NCI-H146 (cell line): ENCODE results near the gene RPL10.

Source experiments
- DNase-seq: peaks from one replicate; lab custom pipeline; 2025; lab: John Stamatoyannopoulos, UW

Gene RPL10

DNA sequence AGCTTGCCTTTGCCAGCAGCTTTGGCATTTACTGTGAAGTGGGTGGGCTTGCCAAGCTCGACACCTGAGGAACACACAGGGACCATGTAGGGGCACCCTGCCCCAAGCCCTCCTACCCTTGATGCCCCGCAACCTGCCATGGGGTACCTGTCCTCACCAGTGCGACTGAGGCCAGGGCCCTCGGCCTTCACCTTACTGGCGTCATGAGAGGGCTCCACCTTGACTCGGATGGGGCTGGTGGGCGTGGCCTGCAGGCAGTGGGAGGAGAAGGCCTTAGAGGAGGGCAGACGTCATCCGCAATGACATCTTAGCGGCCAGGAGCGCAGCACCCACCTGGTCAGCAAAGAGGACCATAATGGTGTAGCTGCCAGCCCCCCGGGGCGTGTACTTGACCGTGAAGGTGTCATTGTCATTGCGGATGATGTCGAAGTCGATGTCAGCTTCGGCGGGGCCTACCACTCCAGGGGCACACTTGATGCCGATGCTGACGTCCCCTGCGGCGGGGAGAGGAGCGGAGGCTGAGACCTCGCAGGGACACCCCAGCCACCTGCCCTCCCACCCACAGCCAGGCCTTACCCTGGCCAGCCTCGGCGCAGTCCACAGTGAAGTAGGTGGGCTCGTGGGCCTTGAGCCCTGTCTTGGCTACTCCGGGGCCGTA lies 36.0 kb upstream of the RPL10 start:
- no peak for DNase-seq

DNA sequence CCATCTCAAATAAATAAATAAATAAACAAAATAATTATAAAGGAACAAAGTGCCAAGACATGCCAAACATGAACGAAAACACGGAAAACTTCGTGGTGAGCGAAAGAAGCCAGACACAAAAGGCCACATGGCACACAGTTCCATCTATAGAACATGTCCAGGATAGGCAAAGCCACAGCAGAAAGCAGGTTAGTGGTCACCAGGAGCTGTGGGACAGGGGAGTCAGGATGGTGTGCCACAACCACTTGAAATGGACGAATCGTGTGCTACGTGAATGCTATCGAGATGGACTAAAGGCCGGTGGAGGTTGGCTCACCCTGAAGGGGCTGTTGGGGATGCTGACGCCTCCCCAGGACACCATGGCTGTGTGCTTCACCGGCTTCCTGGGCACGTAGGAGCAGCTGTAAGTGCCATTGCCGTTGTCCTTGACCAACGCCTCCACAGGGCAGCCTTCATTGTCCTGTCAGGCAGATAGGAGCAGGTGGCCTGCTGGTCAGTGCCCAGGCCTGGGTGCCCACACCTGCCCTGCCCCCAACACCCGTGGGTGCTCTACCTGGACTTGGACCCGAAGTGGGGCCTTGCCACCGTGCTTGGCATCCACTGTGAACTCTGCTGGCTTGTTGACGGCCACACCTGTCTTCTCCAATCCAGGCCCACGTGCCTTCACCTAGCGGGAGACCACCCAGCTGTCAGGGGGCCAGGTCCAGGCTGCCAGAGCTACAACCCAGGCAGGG lies 34.3 kb upstream of the RPL10 start:
- no peak for DNase-seq

DNA sequence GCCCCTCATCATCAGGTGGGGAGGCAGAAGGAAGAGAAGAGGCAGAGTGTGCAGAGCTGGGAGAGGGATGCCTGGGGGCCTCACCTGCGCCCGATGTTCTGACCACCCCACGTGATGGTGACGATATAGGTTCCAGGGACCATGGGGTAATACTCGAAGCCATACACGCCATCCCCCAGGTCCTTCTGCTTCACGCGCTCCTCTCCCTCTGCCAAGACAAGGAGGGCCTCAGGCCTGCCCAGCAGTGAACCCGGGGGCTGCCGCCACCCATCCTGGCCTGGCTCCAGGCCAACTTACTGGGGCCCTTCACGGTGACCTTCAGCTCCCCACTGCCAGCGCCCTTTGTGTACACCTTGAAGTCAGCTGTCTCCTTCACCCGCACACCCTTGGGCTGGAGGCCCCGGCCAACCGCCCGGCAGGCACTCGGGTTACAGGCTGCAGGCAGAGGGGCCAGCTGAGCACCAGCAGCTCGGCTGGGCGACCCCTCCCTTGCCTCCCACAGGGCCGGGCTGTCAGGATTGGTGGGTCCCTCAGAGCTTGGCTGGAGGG lies 33.1 kb upstream of the RPL10 start:
- no peak for DNase-seq

DNA sequence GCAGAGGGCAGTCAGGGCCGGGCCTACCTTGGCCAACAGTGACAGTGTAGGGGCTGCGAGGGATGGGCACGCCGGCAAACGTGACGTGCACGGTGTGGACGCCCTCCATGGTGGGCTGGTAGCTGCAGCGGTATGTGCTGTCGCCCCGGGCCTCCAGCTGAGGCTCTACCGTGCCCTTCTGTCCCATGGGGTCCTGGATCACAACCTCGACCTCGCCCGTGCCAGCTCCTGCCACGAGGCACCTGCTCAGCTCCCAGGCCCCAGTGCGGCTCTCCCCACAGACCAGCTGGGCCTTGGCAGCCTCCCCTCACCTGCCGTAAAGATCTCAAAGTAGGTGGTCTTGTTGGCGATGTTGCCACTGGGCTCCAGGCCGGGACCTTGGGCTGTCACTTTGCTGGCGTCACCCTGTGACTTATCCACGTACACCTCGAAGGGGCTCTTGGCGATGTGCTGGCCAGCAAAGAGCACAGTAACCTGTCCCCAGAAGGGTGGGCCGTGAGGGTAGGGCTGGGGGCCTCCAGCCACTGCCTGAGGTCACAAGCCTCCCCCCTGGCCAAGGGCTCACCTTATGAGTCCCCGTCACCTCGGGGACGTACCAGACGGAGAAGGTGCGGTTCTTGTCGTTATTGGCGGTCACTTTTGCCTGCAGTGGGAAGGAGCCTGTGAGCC lies 32.0 kb upstream of the RPL10 start:
- DNase-seq, result no peak

DNA sequence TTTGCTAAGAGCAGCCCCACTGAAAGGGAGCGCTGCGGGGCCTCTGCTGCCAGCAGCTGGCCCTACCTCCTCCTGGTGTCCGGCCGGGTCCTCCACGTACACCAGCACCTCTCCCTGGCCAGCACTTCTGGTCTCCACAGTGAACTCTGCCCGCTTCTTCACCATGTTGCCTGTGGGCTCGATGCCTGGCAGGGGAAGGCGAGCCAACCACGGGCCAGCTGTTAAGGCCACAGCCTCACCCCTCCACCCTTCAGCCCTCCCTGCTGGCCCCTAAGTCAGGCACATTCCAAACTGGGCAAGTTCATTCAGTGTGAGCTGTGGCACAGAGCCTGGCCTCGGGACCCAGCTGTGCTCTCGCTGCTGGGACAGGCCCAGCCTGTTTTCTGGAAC lies 31.5 kb upstream of the RPL10 start:
- no peak for DNase-seq

GRCh38 chrX:154367474-154368308 lies 30.5 kb upstream of the RPL10 start:
- no peak for DNase-seq

DNA sequence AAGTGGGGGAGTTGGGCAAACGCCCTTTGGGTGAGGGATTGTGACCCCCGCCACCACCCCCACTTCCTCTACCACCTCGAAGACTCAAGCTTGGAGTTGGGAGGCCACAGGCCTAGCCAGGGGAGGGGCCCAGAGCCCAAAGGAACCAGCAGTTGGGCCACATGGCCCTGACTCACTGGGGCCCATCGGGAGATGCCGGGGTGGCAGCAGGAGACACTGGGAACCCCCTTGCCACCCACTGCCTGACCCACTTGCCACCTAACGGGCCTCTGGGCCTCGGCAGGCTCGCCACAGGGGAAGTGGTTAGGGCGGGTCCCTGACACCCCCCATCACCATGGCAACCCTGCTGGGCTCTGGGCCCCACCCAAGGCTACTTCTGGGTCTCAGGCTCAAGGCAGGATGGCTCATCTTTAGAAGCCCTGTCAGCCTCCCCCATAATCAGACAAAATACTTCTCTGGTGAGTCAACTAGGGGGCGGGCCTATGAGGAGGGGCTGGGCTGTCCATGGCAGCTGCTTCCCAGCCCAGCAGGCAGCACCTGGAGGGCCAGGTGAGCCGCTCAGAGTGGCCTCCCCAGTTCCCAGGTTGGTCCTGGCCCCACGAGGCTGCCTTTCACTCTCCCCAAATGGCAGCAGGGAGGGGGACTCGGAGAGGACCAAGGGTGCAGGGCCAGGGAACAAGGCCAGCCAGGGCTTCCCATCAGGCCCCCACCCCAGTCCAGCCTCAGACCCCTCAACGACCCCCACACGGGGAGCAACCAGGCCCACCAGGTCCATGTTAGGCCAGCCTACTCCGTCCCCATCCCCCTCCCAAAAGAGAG lies 29.3 kb upstream of the RPL10 start:
- DNase-seq, result peak; percentile 77

DNA sequence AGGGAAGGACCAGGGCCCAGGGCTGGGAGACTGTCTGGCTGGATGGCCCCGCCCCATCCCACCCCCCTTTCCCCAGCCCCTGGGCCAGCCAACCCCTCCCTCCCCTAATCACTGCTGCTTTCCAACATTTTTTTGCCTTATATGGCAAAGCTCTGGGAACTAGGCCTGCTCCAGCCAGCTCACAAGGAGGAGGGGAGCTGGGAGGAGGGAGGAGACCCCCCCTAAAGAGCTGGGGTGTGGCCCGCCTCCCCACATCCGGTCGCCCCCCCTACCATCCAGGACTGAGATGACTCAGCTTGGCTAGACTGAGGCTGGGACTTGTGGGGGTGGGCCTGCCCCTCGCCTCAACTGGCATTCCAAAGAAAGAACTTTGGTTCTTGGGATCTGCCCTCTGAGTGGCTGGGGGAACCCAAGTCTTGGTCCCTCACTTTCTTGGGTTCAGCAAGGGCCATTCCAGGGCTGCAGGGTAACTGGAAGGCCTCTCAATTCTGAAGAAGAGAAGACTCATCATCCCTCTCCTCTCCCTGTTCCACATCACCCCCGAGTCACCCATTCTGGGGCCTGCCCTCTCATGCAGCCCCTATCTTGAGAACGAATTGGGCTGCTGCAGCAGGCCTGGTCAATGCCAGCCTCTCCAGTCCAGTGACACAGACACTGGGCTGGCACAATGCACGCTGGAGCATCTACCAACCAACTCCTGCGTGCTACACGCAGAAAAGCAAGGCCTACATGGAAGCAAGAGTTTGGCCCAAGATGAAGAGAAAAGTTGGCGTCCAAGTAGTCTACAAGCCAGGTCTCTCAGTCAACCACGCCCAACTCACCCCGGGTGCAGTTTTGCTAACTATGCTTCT lies 28.5 kb upstream of the RPL10 start:
- DNase-seq, result peak; percentile 86

DNA sequence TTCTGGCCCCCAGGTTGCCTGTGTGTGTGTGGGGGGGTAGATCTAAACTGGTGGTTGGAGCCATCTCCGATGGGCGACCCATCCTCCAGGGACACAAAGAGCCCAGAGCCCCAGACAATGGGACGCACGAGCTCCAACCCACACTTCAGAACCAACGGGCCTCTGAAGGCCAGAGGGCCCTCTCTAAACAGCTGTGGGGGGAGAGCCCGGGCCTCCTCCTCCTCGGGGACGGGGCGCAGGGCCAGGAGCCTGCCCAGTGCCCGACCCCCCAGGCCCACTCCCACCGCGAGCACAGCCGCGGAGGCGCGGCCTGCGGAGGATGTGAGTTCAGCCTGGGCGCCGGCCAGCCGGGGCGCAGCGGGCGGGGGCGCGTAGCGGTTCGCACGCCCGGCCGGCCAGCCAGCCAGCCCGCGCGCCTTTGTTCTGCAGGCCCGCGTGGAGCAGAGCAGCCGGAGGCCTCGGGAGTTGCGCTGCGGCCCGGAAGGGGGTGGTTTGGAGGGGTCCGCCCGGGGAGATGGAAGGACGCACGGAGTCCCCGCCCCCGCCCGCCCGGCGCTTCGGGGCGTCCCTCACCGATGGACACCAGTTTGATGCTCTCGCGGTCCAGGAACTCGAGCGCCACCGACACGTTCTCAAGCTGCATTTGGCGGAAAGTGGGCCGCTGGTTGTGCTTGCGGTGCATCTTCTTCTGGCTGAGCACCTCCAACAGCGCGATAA lies 27.7 kb upstream of the RPL10 start:
- peak; percentile 38 for DNase-seq

DNA sequence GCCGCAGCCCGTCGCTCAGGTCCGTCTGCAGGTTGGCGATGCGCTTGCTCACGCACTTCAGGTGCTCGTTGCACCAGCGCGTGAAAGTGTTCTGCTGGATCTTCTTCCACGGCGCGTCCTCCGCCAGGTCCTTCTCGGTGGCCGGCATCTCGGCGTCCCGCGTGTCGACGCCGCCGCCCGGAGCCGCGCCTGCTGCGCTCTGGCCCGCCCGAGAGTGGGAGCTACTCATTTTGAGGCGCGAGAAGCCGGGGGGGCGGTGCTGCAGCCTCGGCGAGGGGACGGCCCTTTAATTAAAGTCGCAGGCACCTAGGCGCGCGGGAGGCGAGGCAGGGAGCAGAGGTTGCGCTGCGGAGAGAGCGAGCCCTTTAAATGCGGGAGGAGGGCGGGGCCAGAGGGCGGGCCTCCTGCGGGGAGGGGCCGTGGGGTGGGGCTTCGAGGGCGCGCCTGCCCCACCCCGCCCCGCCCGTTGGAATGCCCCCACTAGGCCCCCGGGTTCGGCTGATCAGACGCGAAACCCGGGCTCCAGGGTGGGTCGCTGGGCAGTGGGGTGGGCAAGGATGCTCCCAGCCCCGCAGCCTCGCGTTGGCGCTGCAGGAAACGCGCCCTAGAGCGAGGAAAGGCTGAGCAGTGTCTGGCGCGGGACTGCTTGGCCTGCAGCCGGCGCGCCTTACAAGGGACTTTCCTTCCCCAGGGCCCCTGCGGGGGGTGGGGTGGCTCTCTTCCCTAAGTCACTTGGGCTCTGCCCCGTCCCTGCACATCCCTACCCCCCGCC lies 27.0 kb upstream of the RPL10 start:
- peak; percentile 93 for DNase-seq

GRCh38 chrX:154371789-154372300 lies 26.3 kb upstream of the RPL10 start:
- DNase-seq, result peak; percentile 59

DNA sequence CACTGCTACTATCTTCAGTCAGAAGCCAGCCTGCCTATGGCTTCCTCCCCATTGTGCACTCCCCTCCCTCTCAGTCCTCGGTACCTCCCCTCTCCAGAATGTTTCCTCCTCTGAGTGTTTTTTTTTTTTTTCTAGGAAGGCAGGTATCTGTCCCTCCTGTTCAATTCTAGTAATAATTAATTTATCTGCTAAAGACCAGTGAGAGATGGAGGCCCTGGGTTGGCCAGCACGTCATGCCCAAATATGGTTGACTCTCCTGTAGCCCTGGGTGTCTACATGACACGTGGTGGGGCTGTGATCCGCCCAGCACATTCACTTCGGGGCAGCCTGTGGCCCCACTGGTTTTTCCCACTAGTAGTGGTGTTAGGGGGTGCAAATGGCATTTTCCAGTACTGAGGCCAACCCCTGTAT lies 25.6 kb upstream of the RPL10 start:
- DNase-seq, result no peak

DNA sequence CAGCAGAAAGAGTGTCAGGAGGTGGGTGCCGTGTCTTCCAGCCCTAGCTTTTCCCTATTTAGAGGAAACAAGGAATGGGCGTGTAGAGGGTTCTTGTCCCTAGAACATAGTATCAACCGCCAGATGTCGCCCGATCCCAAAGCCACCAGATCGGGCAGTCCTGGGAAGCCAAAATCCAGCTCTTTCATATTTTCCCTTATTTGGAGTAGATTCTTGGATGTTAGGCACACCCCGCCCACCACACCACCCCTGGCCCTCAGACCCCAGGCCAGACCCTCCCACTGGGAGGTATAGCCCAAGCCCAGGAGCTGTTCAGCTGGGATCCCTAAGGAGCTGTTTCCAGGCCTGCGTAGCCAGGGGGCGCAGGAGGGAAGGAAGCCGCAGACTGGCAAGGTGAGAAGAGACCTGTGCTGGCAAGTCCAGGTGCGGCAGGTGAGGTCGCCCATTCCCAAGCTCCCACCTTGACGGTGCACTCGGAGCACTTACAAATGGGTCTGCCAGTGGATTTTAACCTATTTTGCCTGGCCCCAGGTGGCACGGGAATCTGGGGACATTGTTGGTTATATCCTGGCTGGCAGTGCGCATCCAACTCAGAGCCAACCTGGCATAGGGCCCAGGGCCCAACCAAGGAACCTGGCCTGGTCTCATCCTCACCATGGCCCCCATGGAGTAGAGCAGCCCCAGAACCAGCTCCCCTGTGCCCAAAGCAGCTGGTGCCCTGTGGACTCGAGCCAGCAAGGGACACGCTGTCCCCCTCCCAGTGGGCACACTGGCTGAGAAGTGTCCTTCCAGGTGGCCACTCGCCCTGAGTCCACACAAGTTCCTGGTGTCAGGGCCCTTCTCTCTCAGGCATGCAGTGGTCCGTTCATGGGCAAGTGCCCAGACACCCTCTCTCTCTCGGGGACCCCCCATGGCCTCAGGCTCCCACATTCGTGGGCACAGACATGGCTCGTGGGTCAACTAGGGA lies 24.6 kb upstream of the RPL10 start:
- DNase-seq, result peak; percentile 87

DNA sequence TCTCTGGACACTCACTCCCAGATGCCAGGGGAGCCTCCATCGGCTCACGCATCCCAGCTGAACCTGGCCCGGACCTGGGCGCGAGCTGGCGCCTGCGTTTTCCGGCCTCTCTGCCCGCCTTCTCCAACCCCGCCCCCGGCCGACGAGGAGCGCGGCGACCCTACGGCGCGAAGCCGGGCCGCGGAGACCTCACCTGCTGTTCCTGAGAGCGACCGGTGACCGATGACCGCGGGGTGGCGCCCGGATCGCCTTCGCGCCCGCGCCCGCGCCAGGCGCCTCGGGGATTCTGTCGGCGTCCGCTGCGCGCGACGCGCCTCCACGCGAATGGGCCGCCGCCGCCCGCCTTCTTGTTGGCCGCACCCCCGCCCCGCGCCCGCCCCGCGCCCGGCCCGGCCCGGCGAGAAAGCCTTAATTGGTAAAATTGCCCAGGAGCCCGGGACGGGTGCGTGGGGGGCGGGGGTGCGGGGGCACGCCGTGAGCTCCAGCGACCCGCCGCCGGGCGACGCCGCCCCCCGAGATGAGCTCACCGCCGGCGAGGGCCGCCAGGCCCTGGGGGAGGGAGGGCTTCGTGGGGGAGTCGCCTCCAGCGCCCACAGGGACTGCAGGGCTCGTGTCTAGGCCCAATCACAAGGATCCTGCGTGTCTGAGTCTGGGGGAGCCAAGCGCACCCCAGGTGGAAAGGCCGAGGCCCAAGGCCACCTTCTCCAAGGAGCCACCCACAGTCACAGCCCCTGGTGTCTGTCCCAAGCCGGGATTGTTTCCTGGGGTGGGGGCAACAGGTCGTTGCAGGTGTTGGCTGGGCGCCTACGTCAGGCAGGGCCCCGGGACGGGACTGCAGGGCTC lies 23.6 kb upstream of the RPL10 start, which contains the start of gene FLNA:
Gene FLNA, minus strand, starts transcription at position 322 of the 843 bp plus-strand sequence. CDS start 3,389 bp downstream, outside the sequence.
- DNase-seq, result peak; percentile 52

- DNase-seq, result no peak
Measured at GRCh38 chrX:154375156-154375504, 23.0 kb upstream of the RPL10 start.

GRCh38 chrX:154376774-154377173 lies 21.4 kb upstream of the RPL10 start:
- no peak for DNase-seq
